Transverse colon (tissue), 4 donors: ENCODE results near the gene IL1A. TPM values are rescaled to one million over a fixed set of nuclear protein-coding genes. Genes with fewer than 3 reads are reported as not detected.

ENCODE experiments used
- DNase-seq: peaks from one replicate; pipeline ENCODE4 v3.0.0-alpha.2; 2019
- H3K27ac ChIP-seq, 4 donors: fragments of 200-600 bp; sonication (generic); 2 replicates each; pipeline ENCODE4 v1.5.1; 2016 to 2018; ENCODE audit warnings: inconsistent platforms in 4 of 4
- H3K27me3 ChIP-seq: fragments of 200-600 bp; sonication (generic); 2 replicates; pipeline ENCODE4 v1.5.1; 2017; ENCODE audit warnings: inconsistent platforms
- H3K36me3 ChIP-seq, 4 donors: fragments of 200-600 bp; sonication (generic); 2 replicates each; pipeline ENCODE4 v1.5.1; 2017 to 2019; ENCODE audit warnings: inconsistent platforms in 4 of 4
- H3K4me1 ChIP-seq, 4 donors: fragments of 200-600 bp; sonication (generic); 2 replicates each; pipeline ENCODE4 v1.5.1; 2017 to 2020; ENCODE audit warnings: inconsistent platforms in 4 of 4
- H3K4me3 ChIP-seq, 4 donors: fragments of 200-600 bp; sonication (generic); 1 replicate in 1 of 4; 2 replicates in 3 of 4; pipeline versions ENCODE4 v1.5.1 to v1.6.1; 2017 to 2019; ENCODE audit warnings: inconsistent platforms in 4 of 4
- H3K9me3 ChIP-seq, 2 donors: fragments of 200-600 bp; sonication (generic); 2 replicates each; pipeline ENCODE4 v1.5.1; 2017 to 2019; ENCODE audit warnings: inconsistent platforms in 2 of 2
- EP300 ChIP-seq: sonication (generic); formaldehyde crosslinking; IDR thresholded peaks from one replicate; pipeline ENCODE4 v1.6.1; 2017; ENCODE audit warnings: antibody characterized with exemption, low read depth
- POLR2A ChIP-seq: fragments of 450-650 bp; IDR thresholded peaks from one replicate; pipeline ENCODE4 v1.6.1; 2016; ENCODE audit warnings: antibody characterized with exemption, mild to moderate bottlenecking, moderate library complexity
- POLR2AphosphoS5 ChIP-seq, 3 donors: sonication (generic); formaldehyde crosslinking; IDR thresholded peaks; one replicate each; pipeline ENCODE4 v1.6.1; 2016; ENCODE audit warnings: antibody characterized with exemption in 3 of 3
- WGBS, 2 donors: methylation state at CpG; one replicate each; pipeline ENCODE4 v1.1.5; 2018; ENCODE audit warnings: low coverage in 1 of 2; 5-methylcytosine and 5-hydroxymethylcytosine counted together
- in situ Hi-C, 4 donors: fragments of 200-750 bp; cut with MboI; loops; one replicate each; pipeline versions ENCODE4 v1.15.0 to v1.15.1; 2017; ENCODE audit warnings: low sequenced_read_pairs in 3 of 4, low pct_ligation_motif_present in 1 of 4, low pct_unique_long_range_greater_than_20kb in 1 of 4
- intact Hi-C: fragments of 100-400 bp; cut with DNase I; formaldehyde crosslinking; loops from one replicate; pipeline ENCODE4 v1.15.1; 2023; ENCODE audit warnings: low total_unique reads
- total RNA-seq, 4 donors: library from RNA; depleted of rRNA; stranded (reverse); fragments of >200 nt; gene quantifications; one replicate each; pipeline ENCODE4 v1.1.0, GENCODE V29; 2016
- TF ChIP-seq, protein P1 (sequence below), 5 experiments: fragments of 200-600 bp in 3 of 5; fragments of 450-650 bp in 2 of 5; sonication (generic) in 3 of 5; IDR thresholded peaks; 1 replicate in 2 of 5; 2 replicates in 3 of 5; pipeline ENCODE4 v1.5.1; 2016 to 2017; ENCODE audit warnings: antibody characterized with exemption in 5 of 5, inconsistent platforms in 3 of 5, mild to moderate bottlenecking in 2 of 5, moderate library complexity in 1 of 5

The IL1A gene
- total RNA-seq, 4 donors from 2014 or later: not detected

DNA sequence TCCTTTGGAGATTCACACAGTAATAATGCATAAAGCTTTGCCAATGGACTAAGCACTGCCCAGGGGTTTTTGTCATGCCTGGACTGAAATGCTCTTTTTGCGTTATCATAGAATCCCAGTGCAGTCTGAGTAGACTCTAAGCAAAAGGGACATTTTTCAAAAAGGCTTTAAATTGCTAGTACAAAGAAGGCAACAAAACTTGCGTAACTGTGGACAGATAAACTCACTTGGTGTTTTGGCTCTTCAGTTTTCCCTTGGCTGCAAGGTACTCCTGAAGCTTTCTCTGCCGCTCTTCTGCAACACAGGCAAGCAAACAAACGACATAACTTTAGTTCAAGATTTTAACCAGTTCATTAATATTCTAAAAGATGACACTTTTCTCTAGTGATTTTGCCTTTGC, 22.0 kb downstream of the IL1A start:
- intact Hi-C loops: no loop called here
- WGBS, 2 donors: 95 to 100% methylated on average over 3 to 4 of the region's 4 CpGs

DNA sequence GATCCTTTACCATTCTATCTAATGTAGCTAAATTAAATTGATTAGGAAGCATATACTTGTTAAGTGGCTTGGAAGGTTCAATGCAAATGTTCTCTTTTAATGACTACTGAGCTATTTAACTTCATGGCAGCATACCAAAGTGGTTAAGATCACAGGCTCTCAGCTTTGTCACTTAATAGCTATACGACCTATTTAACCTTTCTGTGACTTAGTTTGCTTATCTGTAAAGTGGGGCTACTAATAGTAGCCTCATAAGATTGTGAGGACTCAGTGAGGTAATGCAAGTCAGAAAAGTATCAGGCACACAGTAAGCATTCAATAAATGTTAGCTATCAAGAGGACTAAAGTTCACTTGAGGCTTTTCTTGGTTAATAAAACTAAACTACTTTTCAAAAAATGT, 24.1 kb downstream of the IL1A start:
- 89 to 100% methylated on average over 1 of the region's 1 CpG for WGBS, 2 donors
- TF ChIP-seq EP300 (no peak), POLR2A (no peak), POLR2AphosphoS5 (IDR thresholded peaks at IDR 0.05) (no peak)
- TF ChIP-seq, protein P1, sequence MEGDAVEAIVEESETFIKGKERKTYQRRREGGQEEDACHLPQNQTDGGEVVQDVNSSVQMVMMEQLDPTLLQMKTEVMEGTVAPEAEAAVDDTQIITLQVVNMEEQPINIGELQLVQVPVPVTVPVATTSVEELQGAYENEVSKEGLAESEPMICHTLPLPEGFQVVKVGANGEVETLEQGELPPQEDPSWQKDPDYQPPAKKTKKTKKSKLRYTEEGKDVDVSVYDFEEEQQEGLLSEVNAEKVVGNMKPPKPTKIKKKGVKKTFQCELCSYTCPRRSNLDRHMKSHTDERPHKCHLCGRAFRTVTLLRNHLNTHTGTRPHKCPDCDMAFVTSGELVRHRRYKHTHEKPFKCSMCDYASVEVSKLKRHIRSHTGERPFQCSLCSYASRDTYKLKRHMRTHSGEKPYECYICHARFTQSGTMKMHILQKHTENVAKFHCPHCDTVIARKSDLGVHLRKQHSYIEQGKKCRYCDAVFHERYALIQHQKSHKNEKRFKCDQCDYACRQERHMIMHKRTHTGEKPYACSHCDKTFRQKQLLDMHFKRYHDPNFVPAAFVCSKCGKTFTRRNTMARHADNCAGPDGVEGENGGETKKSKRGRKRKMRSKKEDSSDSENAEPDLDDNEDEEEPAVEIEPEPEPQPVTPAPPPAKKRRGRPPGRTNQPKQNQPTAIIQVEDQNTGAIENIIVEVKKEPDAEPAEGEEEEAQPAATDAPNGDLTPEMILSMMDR (IDR thresholded peaks at IDR 0.05): no peak
- no peaks in the 10 kb centered on the region for H3K36me3 ChIP-seq
- intact Hi-C loops: no loop called here
- no peak for DNase-seq
- in situ Hi-C loops: loop anchor here in 1 of 4 donors (25.0 kb wide), 1 partner anchor 127 kb away; no protein-coding TSS in a partner anchor
- no peaks in the 10 kb centered on the region for H3K27me3 ChIP-seq
- H3K4me3 ChIP-seq: no peak overlapping the region
- no peak overlapping the region for H3K27ac ChIP-seq
- no peaks in the 10 kb centered on the region for H3K9me3 ChIP-seq
- peaks cover 5 to 14% (median 9%) of the 10 kb centered on the region in 4 donors for H3K4me1 ChIP-seq

More for the DNA sequence above, 22.0 kb downstream of the IL1A start:
- Histone ChIP-seq H3K4me1 (peaks cover 5 to 18% (median 11%) of the 10 kb centered on the region in 4 donors), H3K36me3 (no peaks in the 10 kb centered on the region), H3K9me3 (no peaks in the 10 kb centered on the region), H3K4me3 (no peak overlapping the region), H3K27ac (no peak overlapping the region), H3K27me3 (no peaks in the 10 kb centered on the region)
- in situ Hi-C loops: loop anchor here in 1 of 4 donors (25.0 kb wide), 1 partner anchor 125 kb away; no protein-coding TSS in a partner anchor
- DNase-seq: no peak
- TF ChIP-seq POLR2AphosphoS5 (IDR thresholded peaks at IDR 0.05) (no peak), EP300 (no peak), POLR2A (no peak)
- TF ChIP-seq, protein P1 (IDR thresholded peaks at IDR 0.05): no peak

DNA sequence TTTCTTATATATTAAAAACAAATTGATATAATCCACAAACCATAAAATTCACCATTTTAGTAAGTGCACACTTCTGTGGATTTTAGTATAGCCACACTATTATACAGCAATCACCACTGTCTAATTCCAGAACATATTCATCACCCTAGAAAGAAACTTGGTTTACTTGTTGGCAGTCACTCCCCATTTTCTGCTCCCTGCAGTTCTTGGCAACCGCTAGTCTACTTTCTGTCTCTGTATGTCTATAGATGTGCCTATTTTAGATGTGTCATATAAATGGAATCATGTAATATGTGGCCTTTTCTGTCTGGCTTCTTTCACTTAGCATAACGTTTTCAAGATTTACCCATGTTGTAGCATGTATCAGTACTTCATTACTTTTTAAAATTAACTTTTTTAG, 25.6 kb downstream of the IL1A start:
- DNase-seq: no peak
- intact Hi-C loops (no loop called here), in situ Hi-C loops (loop anchor here in 2 of 4 donors (10.0 to 25.0 kb wide), 3 partner anchors 129 to 196 kb away; no protein-coding TSS in a partner anchor)
- H3K36me3 ChIP-seq: no peaks in the 10 kb centered on the region
- no peaks in the 10 kb centered on the region for H3K27me3 ChIP-seq
- no peaks in the 10 kb centered on the region for H3K9me3 ChIP-seq
- no peak overlapping the region for H3K4me3 ChIP-seq
- WGBS, 2 donors: 47 to 77% methylated on average over 2 of the region's 2 CpGs
- H3K27ac ChIP-seq: no peak overlapping the region
- TF ChIP-seq EP300 (no peak), POLR2A (no peak), POLR2AphosphoS5 (IDR thresholded peaks at IDR 0.05) (no peak)
- TF ChIP-seq, protein P1 (IDR thresholded peaks at IDR 0.05): no peak
- H3K4me1 ChIP-seq: peaks cover 0 to 4% (median under 1%) of the 10 kb centered on the region in 4 donors

DNA sequence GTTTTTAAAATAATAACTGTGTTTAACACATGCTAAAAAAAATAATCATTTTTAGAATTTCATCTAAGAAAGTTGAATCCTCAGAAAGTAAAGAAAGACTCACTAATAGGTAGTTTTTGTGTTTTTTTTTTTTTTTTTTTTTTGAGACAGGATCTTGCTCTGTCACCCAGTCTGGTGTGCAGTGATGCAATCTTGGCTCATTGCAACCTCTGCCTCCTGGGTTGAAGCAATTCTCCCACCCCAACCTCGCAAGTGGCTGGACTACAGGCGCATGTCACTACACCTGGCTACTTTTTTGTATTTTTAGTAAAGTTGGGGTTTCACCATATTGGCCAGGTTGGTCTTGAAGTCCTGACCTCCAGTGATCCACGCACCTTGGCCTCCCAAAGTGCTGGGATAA, 27.0 kb downstream of the IL1A start:
- no peak overlapping the region for H3K4me3 ChIP-seq
- no peaks in the 10 kb centered on the region for H3K36me3 ChIP-seq
- H3K9me3 ChIP-seq: no peaks in the 10 kb centered on the region
- 92 to 98% methylated on average over 2 to 3 of the region's 3 CpGs for WGBS, 2 donors
- TF ChIP-seq POLR2AphosphoS5 (IDR thresholded peaks at IDR 0.05): no peak
- no peak for TF ChIP-seq EP300
- TF ChIP-seq, protein P1 (IDR thresholded peaks at IDR 0.05): no peak
- TF ChIP-seq POLR2A: no peak
- no peak for DNase-seq
- H3K27ac ChIP-seq: no peak overlapping the region
- in situ Hi-C loops (loop anchor here in 2 of 4 donors (10.0 to 25.0 kb wide), 3 partner anchors 130 to 198 kb away; no protein-coding TSS in a partner anchor), intact Hi-C loops (no loop called here)
- H3K4me1 ChIP-seq: peaks cover 0 to 2% (median 0%) of the 10 kb centered on the region in 4 donors
- no peaks in the 10 kb centered on the region for H3K27me3 ChIP-seq
